GM12878 (cell line): Measurements from ENCODE around the gene DMXL1. TPM values are rescaled to one million over a fixed set of nuclear protein-coding genes. Genes with fewer than 3 reads are reported as not detected.
A peak's percentile ranks its signal among the peaks of the same experiment; 100 is the strongest.

Source experiments
- ATAC-seq: fragments of 200-7000 bp; cut with Tn5 transposase; 3 replicates; pipeline ENCODE4 v1.9.1; 2020; ENCODE audit warnings: mild to moderate bottlenecking, moderate library complexity
- BruUV-seq: library from RNA; stranded (reverse); fragments of 400-500 nt; replicated peaks from 2 replicates; lab custom pipeline; 2021; lab: Mats Ljungman, UMichigan
- CTCF ChIA-PET: fragments of 300-600 bp; sonication (Branson Sonifier 250); formaldehyde crosslinking; extraction: SDS; loops from one replicate; lab custom pipeline; 2021; ENCODE audit warnings: inconsistent platforms; lab: Yijun Ruan, JAX
- POLR2A ChIA-PET: fragments of 350-600 bp; formaldehyde crosslinking; extraction: SDS; loops from one replicate; lab custom pipeline; 2021; ENCODE audit warnings: inconsistent platforms; lab: Charles Lee
- RAD21 ChIA-PET: fragments of 300-600 bp; sonication (Branson Sonifier 250); formaldehyde crosslinking; loops from one replicate; lab custom pipeline; 2023; ENCODE audit warnings: antibody characterized with exemption; ENCODE audit not compliant: unreplicated experiment; lab: Charles Lee
- SMC1A ChIA-PET: fragments of 300-600 bp; sonication (Branson Sonifier 250); formaldehyde crosslinking; loops from one replicate; lab custom pipeline; 2023; ENCODE audit not compliant: unreplicated experiment, uncharacterized antibody; lab: Charles Lee
- DNase-seq: peaks from one replicate; pipeline ENCODE4 v3.0.0-alpha.2; 2011; ENCODE audit warnings: low read depth, low spot score
- FAIRE-seq: peaks from 3 replicates; lab custom pipeline; 2011; peaks lifted over from hg19 to GRCh38; lab: Jason Lieb, UNC
- H2AFZ ChIP-seq: 2 replicates; pipeline ENCODE4 v1.6.0; 2011; ENCODE audit warnings: low read depth, low read length, control low read depth; ENCODE audit not compliant: control insufficient read depth
- H3K27ac ChIP-seq: 2 replicates; pipeline ENCODE4 v1.5.1; 2011; ENCODE audit warnings: control low read depth; ENCODE audit not compliant: control insufficient read depth, insufficient read depth
- H3K27me3 ChIP-seq, 2 experiments: replicated peaks in 1 of 2; 2 replicates each; pipeline versions ENCODE4 v1.6.0 to v1.6.1; 2011; ENCODE audit warnings: low read length in 1 of 2; ENCODE audit not compliant: control insufficient read depth in 2 of 2, insufficient read depth in 2 of 2
- H3K36me3 ChIP-seq, 2 experiments: 2 replicates each; pipeline ENCODE4 v1.5.1; 2011; ENCODE audit warnings: low read length in 1 of 2; ENCODE audit not compliant: control insufficient read depth in 2 of 2, insufficient read depth in 2 of 2
- H3K4me1 ChIP-seq: 2 replicates; pipeline ENCODE4 v1.6.1; 2011; ENCODE audit warnings: mild to moderate bottlenecking, low read length, moderate library complexity, mixed read lengths; ENCODE audit not compliant: control insufficient read depth, insufficient read depth
- H3K4me2 ChIP-seq: 2 replicates; pipeline ENCODE4 v1.6.0; 2011; ENCODE audit warnings: control low read depth; ENCODE audit not compliant: control insufficient read depth, insufficient read depth
- H3K4me3 ChIP-seq: fragments of 200-600 bp; sonication (generic); 2 replicates; pipeline ENCODE4 v1.5.1; 2016
- H3K79me2 ChIP-seq: 2 replicates; pipeline ENCODE4 v1.6.0; 2011; ENCODE audit warnings: low read length; ENCODE audit not compliant: control insufficient read depth, insufficient read depth
- H3K9ac ChIP-seq: 2 replicates; pipeline ENCODE4 v1.8.0; 2011; ENCODE audit warnings: low read length, control low read depth, mixed read lengths; ENCODE audit not compliant: control insufficient read depth, insufficient read depth
- H3K9me3 ChIP-seq: replicated peaks from 3 replicates; pipeline ENCODE4 v1.5.1; 2011; ENCODE audit warnings: mild to moderate bottlenecking, low read length; ENCODE audit not compliant: control insufficient read depth, insufficient read depth
- H4K20me1 ChIP-seq: 2 replicates; pipeline ENCODE4 v1.6.0; 2011; ENCODE audit not compliant: control insufficient read depth, insufficient read depth
- BCL3 ChIP-seq: IDR thresholded peaks from 2 replicates; pipeline ENCODE4 v1.6.1; 2011; ENCODE audit warnings: borderline replicate concordance, low read depth, mild to moderate bottlenecking, moderate library complexity, low read length; ENCODE audit not compliant: insufficient read depth, poor library complexity, severe bottlenecking
- CBX3 ChIP-seq: fragments of 200-600 bp; sonication (generic); IDR thresholded peaks from 2 replicates; pipeline ENCODE4 v1.6.1; 2016; ENCODE audit warnings: low read depth, borderline replicate concordance
- ETV6 ChIP-seq, 2 experiments: fragments of 450-650 bp in 1 of 2; IDR thresholded peaks in 1 of 2; conservative IDR thresholded peaks in 1 of 2; 2 replicates each; pipeline ENCODE4 v1.6.1; 2014; ENCODE audit warnings: antibody characterized with exemption in 1 of 2, borderline replicate concordance in 1 of 2, low read depth in 1 of 2, mild to moderate bottlenecking in 1 of 2, moderate library complexity in 1 of 2
- IKZF2 ChIP-seq, 2 experiments: fragments of 450-650 bp; IDR thresholded peaks; 2 replicates each; pipeline ENCODE4 v1.6.1; 2017; ENCODE audit warnings: mild to moderate bottlenecking in 2 of 2, moderate library complexity in 2 of 2
- KDM1A ChIP-seq: fragments of 200-600 bp; sonication (generic); IDR thresholded peaks from 2 replicates; pipeline ENCODE4 v1.6.1; 2016; ENCODE audit warnings: borderline replicate concordance
- MTA2 ChIP-seq: fragments of 450-650 bp; IDR thresholded peaks from 2 replicates; pipeline ENCODE4 v1.6.1; 2016; ENCODE audit warnings: low read depth, mild to moderate bottlenecking, moderate library complexity
- MTA3 ChIP-seq: IDR thresholded peaks from 2 replicates; pipeline ENCODE4 v1.6.1; 2012; ENCODE audit warnings: low read length, inconsistent platforms, borderline replicate concordance
- SREBF2 ChIP-seq: IDR thresholded peaks from 2 replicates; pipeline ENCODE4 v1.6.1; 2012; ENCODE audit warnings: mild to moderate bottlenecking, low read length
- WGBS: methylation state at CpG from one replicate; pipeline ENCODE4 v1.1.6; 2016; ENCODE audit warnings: low lambda C conversion rate; ENCODE audit not compliant: insufficient replicate concordance, insufficient coverage; ENCODE audit errors: missing lambda C conversion rate; 5-methylcytosine and 5-hydroxymethylcytosine counted together
- in situ Hi-C: fragments of 300-500 bp; cut with MboI; formaldehyde crosslinking; loops from 9 replicates; pipeline ENCODE4 v1.14.3; 2018; ENCODE audit warnings: mixed read lengths
- intact Hi-C: fragments of 100-400 bp; cut with micrococcal nuclease; formaldehyde crosslinking; loops from one replicate; pipeline ENCODE4 v1.14.2; 2022; ENCODE audit not compliant: unreplicated experiment
- polyA plus RNA-seq, 11 experiments: library from polyadenylated mRNA; depleted of rRNA in 4 of 11; unstranded in 6 of 11; stranded (reverse) in 5 of 11; fragments of >200 nt; fragmentation: Nextera tagmentation in 4 of 11; fragmentation: Illumina TruSeq in 1 of 11; extraction: Ambion mirVana in 4 of 11; extraction: Trizol in 1 of 11; gene quantifications; 1 replicate in 1 of 11; 2 replicates in 10 of 11; pipeline versions ENCODE4 v1.2.1 to v1.2.3, GENCODE V29; 2011 to 2016; ENCODE audit warnings: inconsistent platforms in 2 of 11, missing spikeins in 2 of 11, low read depth in 1 of 11
- total RNA-seq, 4 experiments: library from RNA; depleted of rRNA in 3 of 4; stranded (reverse); fragments of >200 nt in 3 of 4; fragmentation: Illumina TruSeq in 1 of 4; extraction: Trizol in 1 of 4; gene quantifications; 2 replicates each; pipeline versions ENCODE4 v1.2.1 to v1.2.3, GENCODE V29; 2013 to 2021
- TF ChIP-seq, protein P1 (sequence below): IDR thresholded peaks from 2 replicates; pipeline ENCODE4 v1.6.1; 2012; ENCODE audit warnings: low read length, inconsistent platforms

Gene DMXL1
- total and polyA plus RNA-seq, 10 of the 15 experiments (the other 5 are each of a cell fraction or from before 2014, with no cell fraction given), result 9.1 to 67.7 (median 34.1) TPM

- Histone ChIP-seq H2AFZ (no peak overlapping the region), H3K9ac (no peak overlapping the region), H3K9me3 (no peaks in the 10 kb centered on the region), H3K27ac (no peak overlapping the region), H3K4me1 (peaks cover 6% of the 10 kb centered on the region; the same call in 1 of the 2 replicates), H3K79me2 (no peaks in the 10 kb centered on the region), H3K4me2 (no peak overlapping the region), H3K27me3 (no peaks in the 10 kb centered on the region), H3K4me3 (no peak overlapping the region), H3K36me3 (peaks cover 0 to 5% of the 10 kb centered on the region in 2 experiments; a peak in 2 of 4 replicates), H4K20me1 (no peaks in the 10 kb centered on the region)
- ATAC-seq (no peak), FAIRE-seq (no peak), DNase-seq (no peak)
- ChIA-PET SMC1A (interaction anchor here (0.7 to 3.8 kb wide), 10 partner anchors 18 to 230 kb away, joined by 3 to 12 read pairs (median 4); no protein-coding TSS in a partner anchor), RAD21 (interaction anchor here (1.2 to 2.3 kb wide), 4 partner anchors 49 to 231 kb away, joined by 3 to 7 read pairs (median 7); partner anchors contain the start of gene DTWD2), POLR2A (no interaction called here), CTCF (interaction anchor here (1.8 to 3.2 kb wide), 3 partner anchors 22 to 231 kb away, joined by 4 to 17 read pairs (median 4); partner anchors contain the start of gene DTWD2)
- TF ChIP-seq KDM1A, result no peak
- 97% methylated on average over 6 of the region's 6 CpGs for WGBS
- intact Hi-C loops, result loop anchor here (10.0 kb wide), 1 partner anchor 194 kb away; no protein-coding TSS in a partner anchor
- in situ Hi-C loops, result no loop called here
- BruUV-seq, result no TSS peak
Measured at GRCh38 chr5:119218830-119219782, 148.2 kb downstream of the DMXL1 start.

DNA sequence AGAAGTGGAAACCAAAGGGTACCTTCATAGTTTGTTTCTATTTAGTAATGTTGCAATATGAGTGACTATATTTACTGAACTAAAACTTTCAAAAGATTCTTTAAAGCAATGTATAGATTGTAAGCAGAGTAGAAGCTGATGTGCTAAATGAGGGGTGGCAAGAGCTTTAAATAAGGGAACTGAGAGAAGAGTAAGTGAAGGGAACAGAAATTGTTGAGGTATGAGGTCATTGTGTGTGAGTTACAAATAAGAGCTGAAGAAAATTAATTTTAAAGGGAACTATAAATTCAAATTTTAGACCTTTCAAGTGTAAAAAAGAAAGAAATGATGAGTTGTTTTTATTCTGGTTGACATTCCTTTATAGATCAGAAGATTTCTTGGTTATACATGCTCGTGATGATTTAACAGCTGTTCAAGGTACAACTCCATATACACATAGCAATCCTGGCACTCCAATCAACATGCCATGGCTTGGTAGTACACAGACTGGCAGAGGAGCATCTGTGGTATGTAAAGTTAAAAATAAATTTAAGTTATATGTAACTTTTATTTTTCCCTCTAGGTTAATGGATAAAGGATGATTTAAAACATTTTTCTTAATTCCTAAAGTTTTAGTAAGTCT is 149.8 kb downstream of the DMXL1 start:
- peaks cover 6% of the 10 kb centered on the region; the same call in 1 of the 2 replicates for H3K4me1 ChIP-seq
- no peak overlapping the region for H3K4me2 ChIP-seq
- 48% methylated on average over 1 of the region's 1 CpG for WGBS
- intact Hi-C loops (loop anchor here (5.0 kb wide), 1 partner anchor 233 kb away; the partner anchor contains the start of gene DTWD2), in situ Hi-C loops (no loop called here)
- ChIA-PET POLR2A (interaction anchor here (0.6 to 1.0 kb wide), 4 partner anchors 41 to 204 kb away, joined by 3 to 4 read pairs (median 3); no protein-coding TSS in a partner anchor), RAD21 (interaction anchor here (0.8 to 2.3 kb wide), 8 partner anchors 47 to 236 kb away, joined by 3 to 12 read pairs (median 4); no protein-coding TSS in a partner anchor), SMC1A (interaction anchor here (0.7 to 3.8 kb wide), 25 partner anchors 12 to 236 kb away, joined by 3 to 12 read pairs (median 4); partner anchors contain the start of gene DMXL1), CTCF (interaction anchor here (0.5 to 3.2 kb wide), 18 partner anchors 11 to 233 kb away, joined by 3 to 17 read pairs (median 4); partner anchors contain the start of gene DTWD2)
- H3K79me2 ChIP-seq, result no peaks in the 10 kb centered on the region
- no peaks in the 10 kb centered on the region for H3K9me3 ChIP-seq
- no peak overlapping the region for H2AFZ ChIP-seq
- H3K9ac ChIP-seq, result no peak overlapping the region
- ATAC-seq (peak; percentile 97), FAIRE-seq (no peak), DNase-seq (no peak)
- no peak overlapping the region for H3K27ac ChIP-seq
- H3K36me3 ChIP-seq, result peaks cover 0 to 5% of the 10 kb centered on the region in 2 experiments; a peak in 2 of 4 replicates
- H4K20me1 ChIP-seq, result no peaks in the 10 kb centered on the region
- H3K4me3 ChIP-seq, result no peak overlapping the region
- no TSS peak for BruUV-seq
- no peaks in the 10 kb centered on the region for H3K27me3 ChIP-seq
- TF ChIP-seq CBX3, result no peak
- TF ChIP-seq, protein P1, sequence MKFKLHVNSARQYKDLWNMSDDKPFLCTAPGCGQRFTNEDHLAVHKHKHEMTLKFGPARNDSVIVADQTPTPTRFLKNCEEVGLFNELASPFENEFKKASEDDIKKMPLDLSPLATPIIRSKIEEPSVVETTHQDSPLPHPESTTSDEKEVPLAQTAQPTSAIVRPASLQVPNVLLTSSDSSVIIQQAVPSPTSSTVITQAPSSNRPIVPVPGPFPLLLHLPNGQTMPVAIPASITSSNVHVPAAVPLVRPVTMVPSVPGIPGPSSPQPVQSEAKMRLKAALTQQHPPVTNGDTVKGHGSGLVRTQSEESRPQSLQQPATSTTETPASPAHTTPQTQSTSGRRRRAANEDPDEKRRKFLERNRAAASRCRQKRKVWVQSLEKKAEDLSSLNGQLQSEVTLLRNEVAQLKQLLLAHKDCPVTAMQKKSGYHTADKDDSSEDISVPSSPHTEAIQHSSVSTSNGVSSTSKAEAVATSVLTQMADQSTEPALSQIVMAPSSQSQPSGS, result peak; percentile 80
- TF ChIP-seq MTA3, result no peak
- no peak for TF ChIP-seq ETV6 (conservative IDR thresholded peaks at IDR 0.05 in 1 of 2, IDR thresholded peaks at IDR 0.05 in 1 of 2; ENCODE audit: borderline replicate concordance in 1 of 2, low read depth in 1 of 2)
- TF ChIP-seq IKZF2 (IDR thresholded peaks at IDR 0.05), result peak in 1 of 2 experiments; percentile 33; a peak in 1 of 4 replicates
- no peak for TF ChIP-seq BCL3
- no peak for TF ChIP-seq SREBF2
- peak; percentile 72 for TF ChIP-seq MTA2
